ENCODE measurements around the gene KDM3A.

Gene KDM3A

DNA sequence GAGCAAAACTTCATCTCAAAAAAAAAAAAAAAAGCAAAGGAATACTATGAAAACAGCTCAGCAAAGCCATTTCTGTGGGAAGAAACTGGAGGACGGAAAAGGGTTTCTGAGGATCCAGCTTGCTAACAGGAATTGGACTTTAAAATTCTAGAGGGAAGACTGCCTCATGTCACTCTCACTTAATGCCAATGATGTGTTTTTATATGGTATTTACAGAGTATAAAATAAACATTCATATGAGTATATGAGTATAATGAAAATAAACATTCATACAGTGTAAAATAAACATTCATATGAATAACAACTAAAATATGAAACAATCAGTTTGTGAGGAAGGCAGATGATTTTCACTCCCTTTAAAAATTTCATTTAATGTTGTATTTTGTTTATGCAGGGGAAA lies 78.2 kb downstream of the KDM3A start:
- no peaks in the 10 kb centered on the region for H3K9me3 ChIP-seq (ENCODE audit: control insufficient read depth, insufficient read depth, low read depth, low read length)
- no peak for TF ChIP-seq ZNF157 (tag by site-specific recombination; IDR thresholded peaks at IDR 0.05)
- no peak for TF ChIP-seq ZSCAN23 (tag by site-specific recombination; IDR thresholded peaks at IDR 0.05)
- TF ChIP-seq ZNF777 (tag by site-specific recombination; IDR thresholded peaks at IDR 0.05; ENCODE audit: borderline replicate concordance), result no peak
- no peak for TF ChIP-seq ZNF202 (tag by site-specific recombination; IDR thresholded peaks at IDR 0.05; ENCODE audit: borderline replicate concordance)
- no peak for TF ChIP-seq KLF7 (tag by site-specific recombination; IDR thresholded peaks at IDR 0.05; ENCODE audit: borderline replicate concordance)
- TF ChIP-seq ZNF174 (tag by site-specific recombination; IDR thresholded peaks at IDR 0.05), result no peak
- TF ChIP-seq, protein P1, sequence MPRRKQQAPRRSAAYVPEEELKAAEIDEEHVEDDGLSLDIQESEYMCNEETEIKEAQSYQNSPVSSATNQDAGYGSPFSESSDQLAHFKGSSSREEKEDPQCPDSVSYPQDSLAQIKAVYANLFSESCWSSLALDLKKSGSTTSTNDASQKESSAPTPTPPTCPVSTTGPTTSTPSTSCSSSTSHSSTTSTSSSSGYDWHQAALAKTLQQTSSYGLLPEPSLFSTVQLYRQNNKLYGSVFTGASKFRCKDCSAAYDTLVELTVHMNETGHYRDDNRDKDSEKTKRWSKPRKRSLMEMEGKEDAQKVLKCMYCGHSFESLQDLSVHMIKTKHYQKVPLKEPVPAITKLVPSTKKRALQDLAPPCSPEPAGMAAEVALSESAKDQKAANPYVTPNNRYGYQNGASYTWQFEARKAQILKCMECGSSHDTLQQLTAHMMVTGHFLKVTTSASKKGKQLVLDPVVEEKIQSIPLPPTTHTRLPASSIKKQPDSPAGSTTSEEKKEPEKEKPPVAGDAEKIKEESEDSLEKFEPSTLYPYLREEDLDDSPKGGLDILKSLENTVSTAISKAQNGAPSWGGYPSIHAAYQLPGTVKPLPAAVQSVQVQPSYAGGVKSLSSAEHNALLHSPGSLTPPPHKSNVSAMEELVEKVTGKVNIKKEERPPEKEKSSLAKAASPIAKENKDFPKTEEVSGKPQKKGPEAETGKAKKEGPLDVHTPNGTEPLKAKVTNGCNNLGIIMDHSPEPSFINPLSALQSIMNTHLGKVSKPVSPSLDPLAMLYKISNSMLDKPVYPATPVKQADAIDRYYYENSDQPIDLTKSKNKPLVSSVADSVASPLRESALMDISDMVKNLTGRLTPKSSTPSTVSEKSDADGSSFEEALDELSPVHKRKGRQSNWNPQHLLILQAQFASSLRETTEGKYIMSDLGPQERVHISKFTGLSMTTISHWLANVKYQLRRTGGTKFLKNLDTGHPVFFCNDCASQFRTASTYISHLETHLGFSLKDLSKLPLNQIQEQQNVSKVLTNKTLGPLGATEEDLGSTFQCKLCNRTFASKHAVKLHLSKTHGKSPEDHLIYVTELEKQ (tag by site-specific recombination; IDR thresholded peaks at IDR 0.05; ENCODE audit: borderline replicate concordance), result no peak
- ChIA-PET CTCF (no interaction called here), POLR2A (no interaction called here)
- no peak overlapping the region for H3K4me3 ChIP-seq (ENCODE audit: low read depth, low read length)
- no peak overlapping the region for H3K27ac ChIP-seq (ENCODE audit: extremely low read depth, low read depth, low read length)
- H3K4me1 ChIP-seq (ENCODE audit: control insufficient read depth, insufficient read depth, low read length), result no peaks in the 10 kb centered on the region
- H3K36me3 ChIP-seq (ENCODE audit: control insufficient read depth in 2 of 2, insufficient read depth in 1 of 2, low read length in 2 of 2), result no peaks in the 10 kb centered on the region; a peak in 1 of 3 replicates

DNA sequence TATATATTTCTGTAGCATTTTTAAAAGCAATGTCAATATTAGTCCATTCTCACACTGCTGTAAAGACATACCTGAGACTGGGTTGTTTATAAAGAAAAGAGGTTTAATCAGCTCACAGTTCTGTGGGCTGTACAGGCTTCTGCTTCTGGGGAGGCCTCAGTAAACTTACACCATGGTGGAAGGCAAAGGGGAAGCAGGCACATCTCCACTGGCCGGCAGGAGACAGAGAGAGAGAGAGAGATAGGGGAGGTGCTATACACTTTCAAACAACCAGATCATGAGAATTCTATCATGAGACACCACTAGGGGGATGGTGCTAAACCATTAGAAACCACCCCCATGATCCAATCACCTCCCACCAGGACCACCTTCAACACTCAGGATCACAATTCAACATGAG lies 79.0 kb downstream of the KDM3A start:
- CTCF ChIA-PET, result interaction anchor here (0.5 kb wide), 1 partner anchor 158 kb away, joined by 5 read pairs; no protein-coding TSS in a partner anchor
- POLR2A ChIA-PET, result no interaction called here
- H3K4me1 ChIP-seq (ENCODE audit: control insufficient read depth, insufficient read depth, low read length), result peaks cover under 1% of the 10 kb centered on the region; the same call in 1 of the 2 replicates
- TF ChIP-seq SETDB1 (IDR thresholded peaks at IDR 0.05; ENCODE audit: insufficient read length, low read length), result peak; percentile 86
- TF ChIP-seq ZNF223 (tag by site-specific recombination; IDR thresholded peaks at IDR 0.05), result no peak
- H3K9me3 ChIP-seq (ENCODE audit: control insufficient read depth, insufficient read depth, low read depth, low read length), result no peaks in the 10 kb centered on the region
- no peak overlapping the region for H3K4me3 ChIP-seq (ENCODE audit: low read depth, low read length)
- H3K36me3 ChIP-seq (ENCODE audit: control insufficient read depth in 2 of 2, insufficient read depth in 1 of 2, low read length in 2 of 2), result no peaks in the 10 kb centered on the region; a peak in 1 of 3 replicates
- no peak overlapping the region for H3K27ac ChIP-seq (ENCODE audit: extremely low read depth, low read depth, low read length)

DNA sequence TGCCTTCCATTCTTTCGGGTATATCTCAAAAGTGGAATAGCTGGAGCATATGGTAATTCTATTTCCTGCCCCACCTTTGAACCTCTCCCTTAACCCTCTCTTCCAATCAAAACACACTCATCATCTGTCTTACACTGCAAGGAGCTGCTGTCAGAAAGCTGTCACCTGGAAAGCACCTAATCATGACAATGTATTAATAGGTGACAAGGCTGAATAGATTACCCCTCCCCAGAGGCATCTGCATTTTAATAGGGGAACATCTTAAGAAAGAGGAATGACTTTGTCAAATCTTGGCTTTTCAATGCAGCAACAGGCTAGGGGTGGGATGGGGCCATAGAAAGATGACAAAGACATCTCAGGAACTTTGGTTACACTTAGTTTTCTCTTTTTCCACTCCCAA lies 80.8 kb downstream of the KDM3A start:
- CTCF ChIA-PET, result no interaction called here
- POLR2A ChIA-PET, result no interaction called here
- H3K27ac ChIP-seq (ENCODE audit: extremely low read depth, low read depth, low read length), result no peak overlapping the region
- H3K36me3 ChIP-seq (ENCODE audit: control insufficient read depth in 2 of 2, insufficient read depth in 1 of 2, low read length in 2 of 2), result 0 out of 3 replicates have a peak, but pooled peaks cover 0 to under 1% of the 10 kb centered on the region in 2 experiments
- peaks cover 12% of the 10 kb centered on the region for H3K4me1 ChIP-seq (ENCODE audit: control insufficient read depth, insufficient read depth, low read length)
- no peak overlapping the region for H3K4me3 ChIP-seq (ENCODE audit: low read depth, low read length)
- TF ChIP-seq ZSCAN16 (tag by site-specific recombination; IDR thresholded peaks at IDR 0.05) (no peak), GFI1B (tag by site-specific recombination; IDR thresholded peaks at IDR 0.05) (no peak), ZNF624 (tag by site-specific recombination; IDR thresholded peaks at IDR 0.05) (no peak)
- TF ChIP-seq, protein P2, sequence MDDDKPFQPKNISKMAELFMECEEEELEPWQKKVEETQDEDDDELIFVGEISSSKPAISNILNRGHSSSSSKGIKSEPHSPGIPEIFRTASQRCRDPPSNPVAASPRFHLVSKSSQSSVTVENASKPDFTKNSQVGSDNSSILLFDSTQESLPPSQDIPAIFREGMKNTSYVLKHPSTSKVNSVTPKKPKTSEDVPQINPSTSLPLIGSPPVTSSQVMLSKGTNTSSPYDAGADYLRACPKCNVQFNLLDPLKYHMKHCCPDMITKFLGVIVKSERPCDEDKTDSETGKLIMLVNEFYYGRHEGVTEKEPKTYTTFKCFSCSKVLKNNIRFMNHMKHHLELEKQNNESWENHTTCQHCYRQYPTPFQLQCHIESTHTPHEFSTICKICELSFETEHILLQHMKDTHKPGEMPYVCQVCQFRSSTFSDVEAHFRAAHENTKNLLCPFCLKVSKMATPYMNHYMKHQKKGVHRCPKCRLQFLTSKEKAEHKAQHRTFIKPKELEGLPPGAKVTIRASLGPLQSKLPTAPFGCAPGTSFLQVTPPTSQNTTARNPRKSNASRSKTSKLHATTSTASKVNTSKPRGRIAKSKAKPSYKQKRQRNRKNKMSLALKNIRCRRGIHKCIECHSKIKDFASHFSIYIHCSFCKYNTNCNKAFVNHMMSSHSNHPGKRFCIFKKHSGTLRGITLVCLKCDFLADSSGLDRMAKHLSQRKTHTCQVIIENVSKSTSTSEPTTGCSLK (tag by site-specific recombination; IDR thresholded peaks at IDR 0.05), result no peak
- H3K9me3 ChIP-seq (ENCODE audit: control insufficient read depth, insufficient read depth, low read depth, low read length), result no peaks in the 10 kb centered on the region

DNA sequence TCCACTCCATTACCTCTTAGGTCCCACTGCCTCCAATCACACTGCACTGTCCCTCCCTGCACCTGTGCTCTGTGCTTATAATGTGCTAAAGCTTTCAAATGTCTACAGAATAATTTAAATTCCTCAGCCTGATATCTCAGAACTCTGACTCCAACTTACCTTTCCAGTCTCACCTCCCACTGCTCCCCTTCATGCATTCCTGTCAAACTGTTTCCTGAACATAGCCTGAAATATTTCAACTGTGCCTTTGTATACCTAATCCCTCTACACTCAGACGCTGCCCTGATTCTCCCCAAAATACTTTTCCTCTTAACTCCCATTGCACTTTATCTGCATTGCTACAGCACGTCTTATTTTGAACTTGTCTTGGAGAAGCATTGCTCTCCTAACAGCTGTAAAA lies 81.5 kb downstream of the KDM3A start:
- Histone ChIP-seq H3K27ac (ENCODE audit: extremely low read depth, low read depth, low read length) (no peak overlapping the region), H3K4me1 (ENCODE audit: control insufficient read depth, insufficient read depth, low read length) (peaks cover 12% of the 10 kb centered on the region), H3K4me3 (ENCODE audit: low read depth, low read length) (no peak overlapping the region), H3K9me3 (ENCODE audit: control insufficient read depth, insufficient read depth, low read depth, low read length) (no peaks in the 10 kb centered on the region), H3K36me3 (ENCODE audit: control insufficient read depth in 2 of 2, insufficient read depth in 1 of 2, low read length in 2 of 2) (peaks cover 0 to 6% of the 10 kb centered on the region in 2 experiments; a peak in 1 of 3 replicates)
- ChIA-PET POLR2A (no interaction called here), CTCF (no interaction called here)
- no peak for TF ChIP-seq ZNF394 (tag by site-specific recombination; IDR thresholded peaks at IDR 0.05; ENCODE audit: borderline replicate concordance)
- no peak for TF ChIP-seq ZNF174 (tag by site-specific recombination; IDR thresholded peaks at IDR 0.05)
- no peak for TF ChIP-seq ZNF426 (tag by site-specific recombination; IDR thresholded peaks at IDR 0.05)
- TF ChIP-seq, protein P3, sequence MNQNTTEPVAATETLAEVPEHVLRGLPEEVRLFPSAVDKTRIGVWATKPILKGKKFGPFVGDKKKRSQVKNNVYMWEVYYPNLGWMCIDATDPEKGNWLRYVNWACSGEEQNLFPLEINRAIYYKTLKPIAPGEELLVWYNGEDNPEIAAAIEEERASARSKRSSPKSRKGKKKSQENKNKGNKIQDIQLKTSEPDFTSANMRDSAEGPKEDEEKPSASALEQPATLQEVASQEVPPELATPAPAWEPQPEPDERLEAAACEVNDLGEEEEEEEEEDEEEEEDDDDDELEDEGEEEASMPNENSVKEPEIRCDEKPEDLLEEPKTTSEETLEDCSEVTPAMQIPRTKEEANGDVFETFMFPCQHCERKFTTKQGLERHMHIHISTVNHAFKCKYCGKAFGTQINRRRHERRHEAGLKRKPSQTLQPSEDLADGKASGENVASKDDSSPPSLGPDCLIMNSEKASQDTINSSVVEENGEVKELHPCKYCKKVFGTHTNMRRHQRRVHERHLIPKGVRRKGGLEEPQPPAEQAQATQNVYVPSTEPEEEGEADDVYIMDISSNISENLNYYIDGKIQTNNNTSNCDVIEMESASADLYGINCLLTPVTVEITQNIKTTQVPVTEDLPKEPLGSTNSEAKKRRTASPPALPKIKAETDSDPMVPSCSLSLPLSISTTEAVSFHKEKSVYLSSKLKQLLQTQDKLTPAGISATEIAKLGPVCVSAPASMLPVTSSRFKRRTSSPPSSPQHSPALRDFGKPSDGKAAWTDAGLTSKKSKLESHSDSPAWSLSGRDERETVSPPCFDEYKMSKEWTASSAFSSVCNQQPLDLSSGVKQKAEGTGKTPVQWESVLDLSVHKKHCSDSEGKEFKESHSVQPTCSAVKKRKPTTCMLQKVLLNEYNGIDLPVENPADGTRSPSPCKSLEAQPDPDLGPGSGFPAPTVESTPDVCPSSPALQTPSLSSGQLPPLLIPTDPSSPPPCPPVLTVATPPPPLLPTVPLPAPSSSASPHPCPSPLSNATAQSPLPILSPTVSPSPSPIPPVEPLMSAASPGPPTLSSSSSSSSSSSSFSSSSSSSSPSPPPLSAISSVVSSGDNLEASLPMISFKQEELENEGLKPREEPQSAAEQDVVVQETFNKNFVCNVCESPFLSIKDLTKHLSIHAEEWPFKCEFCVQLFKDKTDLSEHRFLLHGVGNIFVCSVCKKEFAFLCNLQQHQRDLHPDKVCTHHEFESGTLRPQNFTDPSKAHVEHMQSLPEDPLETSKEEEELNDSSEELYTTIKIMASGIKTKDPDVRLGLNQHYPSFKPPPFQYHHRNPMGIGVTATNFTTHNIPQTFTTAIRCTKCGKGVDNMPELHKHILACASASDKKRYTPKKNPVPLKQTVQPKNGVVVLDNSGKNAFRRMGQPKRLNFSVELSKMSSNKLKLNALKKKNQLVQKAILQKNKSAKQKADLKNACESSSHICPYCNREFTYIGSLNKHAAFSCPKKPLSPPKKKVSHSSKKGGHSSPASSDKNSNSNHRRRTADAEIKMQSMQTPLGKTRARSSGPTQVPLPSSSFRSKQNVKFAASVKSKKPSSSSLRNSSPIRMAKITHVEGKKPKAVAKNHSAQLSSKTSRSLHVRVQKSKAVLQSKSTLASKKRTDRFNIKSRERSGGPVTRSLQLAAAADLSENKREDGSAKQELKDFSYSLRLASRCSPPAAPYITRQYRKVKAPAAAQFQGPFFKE (tag by site-specific recombination; IDR thresholded peaks at IDR 0.05; ENCODE audit: borderline replicate concordance), result no peak
- TF ChIP-seq MEIS1 (CRISPR knock-in tag; IDR thresholded peaks at IDR 0.05; ENCODE audit: borderline replicate concordance), result no peak

All from HEK293 (cell line).